ENCODE results near the gene RIC1.
"Not testable (repeated sequence)": the region's sequence is repeated elsewhere in the genome, so short reads cannot be mapped to it uniquely, and the experiment has no call there.

Gene RIC1

GRCh38 chr9:5735072-5735471 lies 106.2 kb downstream of the RIC1 start:
- no peak for DNase-seq

- DNase-seq: no peak
Measured at GRCh38 chr9:5736563-5737346, 107.8 kb downstream of the RIC1 start.

GRCh38 chr9:5743109-5743508 lies 114.2 kb downstream of the RIC1 start:
- DNase-seq: no peak

- no peak for DNase-seq
Measured at GRCh38 chr9:5748438-5748837, 119.5 kb downstream of the RIC1 start.

- no peak for DNase-seq
Measured at GRCh38 chr9:5749306-5749705, 120.4 kb downstream of the RIC1 start.

GRCh38 chr9:5750569-5750968 lies 121.7 kb downstream of the RIC1 start:
- no peak for DNase-seq

- no peak for DNase-seq
Measured at GRCh38 chr9:5756633-5757032, 127.7 kb downstream of the RIC1 start.

- no peak for DNase-seq
Measured at GRCh38 chr9:5760338-5760737, 131.4 kb downstream of the RIC1 start.

GRCh38 chr9:5762421-5762820 lies 133.5 kb downstream of the RIC1 start:
- no peak for DNase-seq

GRCh38 chr9:5764130-5764868 lies 135.4 kb downstream of the RIC1 start:
- DNase-seq: no peak

- DNase-seq: no peak
Measured at GRCh38 chr9:5767968-5768932, 139.3 kb downstream of the RIC1 start.

- DNase-seq: no peak
Measured at GRCh38 chr9:5773324-5773999, 144.6 kb downstream of the RIC1 start.

- DNase-seq: no peak
Measured at GRCh38 chr9:5778805-5779204, 149.9 kb downstream of the RIC1 start.

GRCh38 chr9:5779705-5780218 lies 150.9 kb downstream of the RIC1 start:
- not testable (repeated sequence) for DNase-seq

- not testable (repeated sequence) for DNase-seq
Measured at GRCh38 chr9:5783420-5783819, 154.5 kb downstream of the RIC1 start.

- no peak for DNase-seq
Measured at GRCh38 chr9:5783982-5784381, 155.1 kb downstream of the RIC1 start.

- DNase-seq: no peak
Measured at GRCh38 chr9:5784526-5785315, 155.8 kb downstream of the RIC1 start.

GRCh38 chr9:5786370-5787127 lies 157.6 kb downstream of the RIC1 start:
- no peak for DNase-seq

- no peak for DNase-seq
Measured at GRCh38 chr9:5787220-5787619, 158.3 kb downstream of the RIC1 start.

- no peak for DNase-seq
Measured at GRCh38 chr9:5787759-5788302, 158.9 kb downstream of the RIC1 start.
